NCI-H187 (cell line): ENCODE measurements around the gene CABYR.
A peak's percentile ranks its signal among the peaks of the same experiment; 100 is the strongest.

Source experiments
- DNase-seq, 2 experiments: peaks; one replicate each; lab custom pipeline; 2025; lab: John Stamatoyannopoulos, UW

Gene CABYR, protein sequence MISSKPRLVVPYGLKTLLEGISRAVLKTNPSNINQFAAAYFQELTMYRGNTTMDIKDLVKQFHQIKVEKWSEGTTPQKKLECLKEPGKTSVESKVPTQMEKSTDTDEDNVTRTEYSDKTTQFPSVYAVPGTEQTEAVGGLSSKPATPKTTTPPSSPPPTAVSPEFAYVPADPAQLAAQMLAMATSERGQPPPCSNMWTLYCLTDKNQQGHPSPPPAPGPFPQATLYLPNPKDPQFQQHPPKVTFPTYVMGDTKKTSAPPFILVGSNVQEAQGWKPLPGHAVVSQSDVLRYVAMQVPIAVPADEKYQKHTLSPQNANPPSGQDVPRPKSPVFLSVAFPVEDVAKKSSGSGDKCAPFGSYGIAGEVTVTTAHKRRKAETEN

DNA sequence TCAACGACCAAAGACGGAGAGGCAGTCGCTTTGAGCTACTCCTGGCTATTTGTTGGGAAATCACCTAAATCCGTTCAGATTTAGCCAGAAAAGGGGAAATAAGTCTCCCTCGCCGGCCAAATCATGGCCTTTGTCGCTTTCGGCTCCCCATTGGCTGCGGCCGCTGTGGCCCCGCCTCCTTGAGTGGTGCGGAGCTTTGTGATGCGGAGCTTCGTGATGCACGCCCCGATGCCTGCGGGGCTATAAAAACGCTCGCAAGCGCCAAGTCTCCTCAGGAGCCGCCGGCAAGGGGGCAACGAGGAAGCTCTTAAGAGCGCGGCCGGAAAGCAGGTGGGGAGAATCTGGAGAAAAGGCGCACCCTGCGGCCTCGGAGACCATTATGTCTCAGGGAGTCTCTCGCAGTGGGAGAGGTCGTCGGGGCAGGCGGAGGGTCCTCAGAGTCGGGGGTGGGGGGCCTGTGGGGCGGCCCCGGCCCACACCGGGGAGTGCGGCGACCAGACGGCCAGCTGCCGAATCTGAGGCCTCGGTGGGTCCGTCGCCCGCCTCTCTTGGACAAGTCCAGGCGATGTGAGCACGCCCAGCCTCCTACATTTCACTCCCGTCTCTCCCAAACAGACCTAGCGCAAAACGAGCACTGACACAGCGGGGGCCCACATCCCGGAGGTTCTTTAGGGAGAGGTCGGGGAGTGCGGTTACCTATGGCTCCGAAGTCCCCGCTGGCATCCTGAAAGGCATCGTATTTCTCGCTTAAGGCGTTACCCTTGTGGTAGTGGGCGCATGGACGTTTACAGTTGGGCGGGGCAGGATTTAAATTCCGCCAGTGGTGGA, at the start of gene CABYR:
CABYR (plus strand) TSS at position 274 of the 828 bp plus-strand sequence. CDS start 4,053 bp downstream, outside the sequence.
- DNase-seq, result peak; percentile 44 to 60

GRCh38 chr18:24089076-24089475, 49.8 kb upstream of the CABYR start:
- no peak for DNase-seq

- DNase-seq, result no peak
These were observed 49.1 kb upstream of the CABYR start for GRCh38 chr18:24089515-24090337.

- no peak for DNase-seq
These were observed 48.0 kb upstream of the CABYR start for GRCh38 chr18:24090876-24091275.

- DNase-seq, result no peak
These were observed 44.3 kb upstream of the CABYR start for GRCh38 chr18:24094561-24094960.

DNA sequence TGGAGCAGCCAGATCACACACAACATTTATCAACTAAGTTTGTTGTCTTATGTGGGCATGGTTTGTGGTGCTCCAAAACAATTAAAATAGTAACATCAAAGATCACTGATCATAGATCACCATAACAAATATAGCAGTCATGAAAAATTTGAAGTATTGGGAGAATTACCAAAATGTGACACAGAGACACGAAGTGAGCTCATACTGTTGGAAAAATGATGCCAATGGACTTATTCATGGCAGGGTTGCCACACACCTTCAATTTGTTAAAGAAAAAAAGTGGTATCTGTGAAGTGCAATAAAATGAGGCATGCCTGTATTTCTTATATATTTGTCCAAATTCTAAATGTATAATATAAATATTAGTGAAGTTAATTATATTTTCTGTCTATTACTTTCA, 42.9 kb upstream of the CABYR start:
- DNase-seq, result no peak

DNA sequence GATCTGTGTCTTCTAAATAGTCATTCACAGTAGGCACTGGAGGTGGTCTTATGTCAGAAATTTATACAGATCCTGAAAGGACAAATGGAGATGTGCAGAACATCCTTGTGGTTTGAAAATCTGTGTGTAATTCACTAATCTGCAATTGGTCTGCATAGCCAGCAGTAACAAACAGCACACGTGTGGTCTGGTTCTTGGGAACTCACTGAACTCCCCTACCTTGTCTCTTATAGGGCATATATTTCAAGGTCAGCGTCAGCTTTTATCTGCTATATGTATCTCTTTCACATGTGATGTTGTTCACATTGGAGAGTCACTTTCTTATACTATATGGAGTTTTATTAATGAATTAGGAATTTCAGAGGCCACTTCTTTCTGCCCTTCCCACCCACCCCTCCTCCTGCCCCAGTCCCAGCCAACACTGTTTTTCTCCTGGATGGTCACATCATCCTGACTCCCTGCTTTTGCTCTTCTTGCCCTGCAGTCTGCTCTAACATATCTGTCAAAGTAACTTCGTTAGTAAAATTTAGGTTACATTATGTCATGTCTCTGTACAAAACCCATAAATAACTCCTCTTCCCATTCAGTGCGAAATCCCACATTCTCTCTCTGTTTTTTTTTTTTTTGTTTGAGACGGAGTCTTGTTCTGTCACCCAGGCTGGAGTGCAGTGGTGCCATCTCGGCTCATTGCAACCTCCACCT, 35.4 kb upstream of the CABYR start:
- DNase-seq, result no peak

GRCh38 chr18:24104486-24104885, 34.4 kb upstream of the CABYR start:
- DNase-seq, result no peak

DNA sequence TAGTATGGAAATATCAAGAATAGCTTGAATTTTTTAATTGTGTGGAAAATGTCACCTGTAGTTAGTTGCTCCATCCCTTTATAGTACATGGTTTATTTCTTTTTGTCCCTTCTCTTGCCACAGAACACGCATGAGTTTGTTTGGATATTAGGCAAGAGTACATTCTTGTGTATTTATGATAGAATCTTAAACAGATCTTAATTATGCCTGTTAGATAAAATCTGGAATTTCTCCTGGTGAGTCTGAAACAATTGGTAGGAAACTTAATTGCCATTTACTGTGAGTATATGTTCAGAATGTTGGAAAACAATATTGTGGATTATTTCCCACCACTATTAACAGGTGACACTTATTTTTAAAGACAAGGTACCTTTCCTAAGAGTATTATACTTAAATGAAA, 30.2 kb upstream of the CABYR start:
- DNase-seq, result no peak

DNA sequence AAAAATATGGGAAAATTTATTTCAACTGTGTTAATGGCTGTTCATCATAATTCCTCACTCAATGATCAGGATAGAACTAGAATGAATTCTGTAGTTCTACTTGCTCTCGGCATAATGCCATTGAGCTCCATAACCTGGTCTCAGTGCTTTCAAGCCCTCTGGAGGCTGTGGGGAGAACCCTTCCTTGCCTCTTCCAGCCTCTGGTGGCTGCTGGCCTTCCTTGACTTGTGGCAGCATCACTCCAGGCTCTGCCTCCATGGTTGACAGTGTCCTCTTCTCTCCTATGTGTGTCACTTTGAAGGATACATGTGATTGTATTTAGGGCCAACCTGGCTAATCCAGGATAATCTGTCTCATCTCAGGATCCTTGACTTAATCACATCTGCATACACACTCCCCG, 26.9 kb upstream of the CABYR start:
- DNase-seq, result no peak

DNA sequence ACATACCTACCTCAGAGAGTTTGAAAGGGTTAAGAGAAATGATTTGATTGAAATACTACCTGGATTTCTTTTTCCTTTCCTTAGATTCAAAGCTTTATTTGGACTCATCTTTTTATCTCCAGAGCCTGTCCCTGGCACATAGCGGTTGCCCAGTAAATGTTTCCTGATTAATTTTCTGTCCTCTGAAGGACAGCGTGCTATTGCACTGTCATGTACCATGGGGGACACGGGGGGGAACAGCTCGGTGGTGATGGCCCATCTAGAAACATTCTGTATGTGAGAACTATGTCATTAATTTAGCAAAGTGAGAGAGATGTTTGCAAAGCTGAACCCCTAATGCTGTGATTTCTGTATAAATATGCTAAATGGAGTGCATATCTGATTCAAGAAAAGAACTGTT, 26.4 kb upstream of the CABYR start:
- DNase-seq, result no peak

DNA sequence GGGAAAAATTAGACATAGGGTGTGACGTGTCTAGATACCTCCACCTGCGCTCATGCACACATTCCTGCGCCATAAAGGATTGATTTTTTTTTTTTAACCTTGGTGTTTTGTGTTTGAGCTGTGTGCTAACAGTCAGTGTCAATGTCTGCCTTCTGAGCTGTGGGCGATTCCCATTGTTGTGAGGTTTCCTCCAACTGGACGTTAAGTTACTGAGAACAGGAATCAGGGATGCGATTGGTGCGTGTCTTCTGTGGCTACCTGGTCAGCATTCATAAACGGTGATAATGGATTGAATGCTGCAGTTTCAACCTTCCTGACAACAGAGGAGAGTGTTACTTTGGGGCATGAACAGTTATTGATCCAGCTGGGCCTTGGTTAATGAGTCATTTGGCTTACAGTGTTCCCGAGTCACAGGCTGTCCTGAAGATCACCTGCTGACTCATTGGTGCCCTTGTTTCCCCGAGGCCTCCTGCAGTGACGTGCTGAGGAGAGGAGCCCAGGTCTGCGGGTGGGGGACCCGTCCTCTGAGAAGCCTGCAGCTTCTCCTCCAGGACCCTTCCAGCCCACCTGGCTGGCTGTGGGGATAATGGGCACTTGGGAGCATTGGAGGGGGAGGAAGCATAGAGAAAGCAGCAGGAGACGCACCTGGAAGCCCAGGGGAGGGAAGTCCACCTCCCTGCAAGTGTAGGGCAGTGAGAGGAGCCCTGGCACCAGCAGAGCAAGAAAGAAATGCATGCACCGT, 25.8 kb upstream of the CABYR start:
- no peak for DNase-seq

- no peak for DNase-seq
These were observed 23.8 kb upstream of the CABYR start for GRCh38 chr18:24114924-24115549.

DNA sequence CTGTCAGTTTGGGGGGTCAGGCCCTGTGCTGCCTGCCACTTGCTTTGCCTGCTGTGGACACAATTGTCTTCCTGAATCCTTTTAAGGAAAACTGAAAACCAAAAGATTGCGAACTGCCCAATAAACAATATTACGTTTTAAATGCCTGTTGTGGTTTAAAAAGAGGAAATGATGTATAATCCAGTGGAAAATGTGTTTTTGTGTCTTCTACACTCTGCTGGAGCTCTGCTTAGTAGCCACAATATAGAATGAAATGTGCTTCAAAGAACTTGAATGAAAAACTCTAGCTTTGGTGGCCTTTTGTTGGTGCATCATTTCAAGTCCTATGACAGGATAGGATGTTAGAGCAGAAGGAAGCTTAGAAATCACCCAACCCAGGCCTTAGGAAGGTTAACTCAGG, 23.2 kb upstream of the CABYR start:
- no peak for DNase-seq

DNA sequence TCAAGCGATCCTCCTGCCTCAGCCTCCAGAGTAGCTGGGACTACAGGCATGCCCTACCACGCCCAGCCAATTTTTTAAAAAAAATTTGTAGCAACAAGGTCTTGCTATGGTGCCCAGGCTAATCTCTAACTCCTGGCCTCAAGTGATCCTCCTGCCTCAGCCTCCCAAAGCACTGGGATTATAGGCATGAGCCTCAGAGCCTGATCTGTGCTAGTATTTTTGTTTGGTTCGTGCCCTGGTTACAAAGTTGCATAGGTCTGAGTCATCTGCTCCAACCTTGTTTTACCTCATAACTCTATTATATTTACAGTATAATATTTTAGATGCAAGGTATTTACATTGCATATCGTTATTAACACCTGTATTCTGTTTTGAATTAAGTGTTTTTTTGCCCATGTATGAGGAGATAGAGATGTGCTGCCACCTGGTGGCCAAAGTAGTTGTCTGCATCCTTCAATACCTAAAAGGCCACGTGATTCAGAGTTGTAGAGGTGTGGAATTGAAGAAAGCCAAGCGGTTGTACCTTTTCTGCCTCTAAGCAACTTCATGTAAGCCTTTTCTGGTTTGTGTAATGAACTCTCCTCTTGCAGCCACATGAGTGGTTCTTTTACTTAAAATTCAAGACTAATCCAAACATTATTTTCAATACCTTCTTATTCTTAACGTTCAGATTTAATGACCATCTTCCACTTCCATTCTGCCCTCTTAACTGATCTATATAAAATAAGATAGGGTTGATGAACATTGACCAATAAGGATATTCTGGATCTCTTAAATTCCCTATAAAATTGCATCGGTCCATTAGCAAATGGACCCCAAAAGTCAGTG, 19.9 kb upstream of the CABYR start:
- DNase-seq, result peak; percentile 30 to 53

- no peak for DNase-seq
These were observed 18.2 kb upstream of the CABYR start for GRCh38 chr18:24120676-24121075.

DNA sequence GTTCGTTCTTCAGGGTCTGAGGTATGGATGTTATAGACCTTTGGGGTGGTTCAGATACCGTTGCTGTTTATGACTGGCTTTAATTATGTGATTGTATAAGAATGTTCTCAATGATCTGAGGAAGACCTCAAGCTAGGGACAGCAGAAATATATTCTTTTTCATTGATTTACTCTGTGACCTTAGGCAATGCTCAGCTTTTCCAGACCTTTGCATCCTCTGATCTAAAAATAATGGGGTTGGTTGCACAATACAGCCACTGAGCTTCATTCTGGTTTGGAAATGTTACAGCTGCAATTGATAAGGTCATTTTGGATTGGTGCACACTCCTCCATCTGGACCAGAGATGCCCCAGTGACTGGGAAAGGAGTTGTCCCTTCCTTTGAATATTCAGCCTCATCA, 17.2 kb upstream of the CABYR start:
- no peak for DNase-seq

- DNase-seq, result no peak
These were observed 12.5 kb upstream of the CABYR start for GRCh38 chr18:24126155-24126961.

DNA sequence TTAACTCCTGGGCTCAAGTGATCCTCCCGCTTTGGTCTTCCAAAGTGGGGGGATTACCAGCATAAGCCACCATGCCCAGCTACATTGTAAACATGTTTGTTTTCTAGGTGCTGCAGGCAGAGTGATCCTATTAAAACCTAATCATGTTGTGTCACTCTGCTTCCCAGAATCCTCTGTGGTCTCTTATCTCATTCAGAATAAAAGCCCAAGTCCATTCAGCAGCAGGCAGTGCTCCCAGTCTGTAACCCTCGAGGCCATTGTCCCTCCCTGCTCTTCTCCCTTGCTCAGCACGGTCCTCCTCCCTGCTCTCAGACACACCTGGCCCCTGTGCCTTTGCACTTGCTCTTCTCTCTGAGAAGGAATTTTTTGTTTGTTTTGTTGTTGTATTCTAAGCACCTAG, 11.1 kb upstream of the CABYR start:
- DNase-seq, result no peak
